GM20431 (cell line): ENCODE data around the gene GSKIP.

Source experiments
- in situ Hi-C: fragments of 300-500 bp; cut with MseI, MboI; formaldehyde crosslinking; loops from one replicate; pipeline ENCODE4 v1.15.0; 2020; ENCODE audit warnings: low sequenced_read_pairs; ENCODE audit not compliant: unreplicated experiment

The GSKIP gene

GRCh38 chr14:96410119-96410518 lies 46.8 kb downstream of the GSKIP start:
- in situ Hi-C loops: loop anchor here (10.0 to 25.0 kb wide), 2 partner anchors 105 to 323 kb away; no protein-coding TSS in a partner anchor

- in situ Hi-C loops: loop anchor here (10.0 to 25.0 kb wide), 2 partner anchors 109 to 326 kb away; no protein-coding TSS in a partner anchor
Observed at GRCh38 chr14:96413526-96413925, 50.2 kb downstream of the GSKIP start.

- in situ Hi-C loops: loop anchor here (10.0 to 25.0 kb wide), 2 partner anchors 111 to 328 kb away; no protein-coding TSS in a partner anchor
Observed at GRCh38 chr14:96415559-96415958, 52.2 kb downstream of the GSKIP start.

- in situ Hi-C loops: loop anchor here (10.0 to 25.0 kb wide), 2 partner anchors 111 to 329 kb away; no protein-coding TSS in a partner anchor
Observed at GRCh38 chr14:96416292-96416691, 53.0 kb downstream of the GSKIP start.

GRCh38 chr14:96417254-96417653 lies 53.9 kb downstream of the GSKIP start:
- in situ Hi-C loops: loop anchor here (10.0 to 25.0 kb wide), 2 partner anchors 112 to 330 kb away; no protein-coding TSS in a partner anchor

GRCh38 chr14:96418075-96418474 lies 54.7 kb downstream of the GSKIP start:
- in situ Hi-C loops: loop anchor here (10.0 to 25.0 kb wide), 2 partner anchors 113 to 331 kb away; no protein-coding TSS in a partner anchor

- in situ Hi-C loops: loop anchor here (25.0 kb wide), 1 partner anchor 334 kb away; no protein-coding TSS in a partner anchor
Observed at GRCh38 chr14:96421236-96421635, 57.9 kb downstream of the GSKIP start.

GRCh38 chr14:96422992-96423391 lies 59.7 kb downstream of the GSKIP start:
- in situ Hi-C loops: loop anchor here (25.0 kb wide), 1 partner anchor 336 kb away; no protein-coding TSS in a partner anchor

- in situ Hi-C loops: loop anchor here (25.0 kb wide), 1 partner anchor 336 kb away; no protein-coding TSS in a partner anchor
Observed at GRCh38 chr14:96423446-96424108, 60.3 kb downstream of the GSKIP start.

- in situ Hi-C loops: loop anchor here (25.0 kb wide), 1 partner anchor 337 kb away; no protein-coding TSS in a partner anchor
Observed at GRCh38 chr14:96424109-96424989, 61.0 kb downstream of the GSKIP start.

- in situ Hi-C loops: no loop called here
Observed at GRCh38 chr14:96434040-96434439, 70.7 kb downstream of the GSKIP start.
